ENCODE results near the gene ATP11B. TPM values are rescaled to one million over a fixed set of nuclear protein-coding genes. Genes with fewer than 3 reads are reported as not detected.

The ATP11B gene
- total RNA-seq, 1 experiment from 2014 or later = 70.1 TPM

GRCh38 chr3:182769673-182770072 lies 23.6 kb upstream of the ATP11B start:
- intact Hi-C loops (cut with micrococcal nuclease; ENCODE audit: unreplicated experiment) = no loop called here
- ChIA-PET POLR2A (ENCODE audit: low non-redundant PET) (no interaction called here), CTCF (interaction anchor here (0.6 kb wide), 1 partner anchor 24 kb away, joined by 3 read pairs; no protein-coding TSS in a partner anchor)
- Histone ChIP-seq H3K36me3 (ENCODE audit: insufficient read depth, low read length, poor library complexity, severe bottlenecking) (no peaks in the 10 kb centered on the region), H3K27ac (ENCODE audit: low read depth, low read length, poor library complexity, severe bottlenecking) (no peak overlapping the region), H3K27me3 (replicated peaks; ENCODE audit: insufficient read depth, low read depth, low read length, poor library complexity) (no peaks in the 10 kb centered on the region), H3K4me1 (ENCODE audit: insufficient read depth, low read length, poor library complexity, severe bottlenecking) (no peaks in the 10 kb centered on the region), H3K4me3 (ENCODE audit: low read depth, low read length, poor library complexity, severe bottlenecking) (no peak overlapping the region), H3K9me3 (ENCODE audit: low read depth, low read length, poor library complexity, severe bottlenecking) (no peaks in the 10 kb centered on the region)
- no peak for DNase-seq (ENCODE audit: low spot score)
- no TSS peak for BruUV-seq (replicated peaks)
- TF ChIP-seq, protein P1, sequence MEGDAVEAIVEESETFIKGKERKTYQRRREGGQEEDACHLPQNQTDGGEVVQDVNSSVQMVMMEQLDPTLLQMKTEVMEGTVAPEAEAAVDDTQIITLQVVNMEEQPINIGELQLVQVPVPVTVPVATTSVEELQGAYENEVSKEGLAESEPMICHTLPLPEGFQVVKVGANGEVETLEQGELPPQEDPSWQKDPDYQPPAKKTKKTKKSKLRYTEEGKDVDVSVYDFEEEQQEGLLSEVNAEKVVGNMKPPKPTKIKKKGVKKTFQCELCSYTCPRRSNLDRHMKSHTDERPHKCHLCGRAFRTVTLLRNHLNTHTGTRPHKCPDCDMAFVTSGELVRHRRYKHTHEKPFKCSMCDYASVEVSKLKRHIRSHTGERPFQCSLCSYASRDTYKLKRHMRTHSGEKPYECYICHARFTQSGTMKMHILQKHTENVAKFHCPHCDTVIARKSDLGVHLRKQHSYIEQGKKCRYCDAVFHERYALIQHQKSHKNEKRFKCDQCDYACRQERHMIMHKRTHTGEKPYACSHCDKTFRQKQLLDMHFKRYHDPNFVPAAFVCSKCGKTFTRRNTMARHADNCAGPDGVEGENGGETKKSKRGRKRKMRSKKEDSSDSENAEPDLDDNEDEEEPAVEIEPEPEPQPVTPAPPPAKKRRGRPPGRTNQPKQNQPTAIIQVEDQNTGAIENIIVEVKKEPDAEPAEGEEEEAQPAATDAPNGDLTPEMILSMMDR (conservative IDR thresholded peaks at IDR 0.05; ENCODE audit: low read depth, low read length) = no peak
- TF ChIP-seq EZH2 (IDR thresholded peaks at IDR 0.05; ENCODE audit: borderline replicate concordance, low read depth, low read length, poor library complexity, severe bottlenecking) = no peak

- DNase-seq (ENCODE audit: low spot score) = no peak
- ChIA-PET CTCF (no interaction called here), POLR2A (ENCODE audit: low non-redundant PET) (no interaction called here)
- no peak for TF ChIP-seq EZH2 (IDR thresholded peaks at IDR 0.05; ENCODE audit: borderline replicate concordance, low read depth, low read length, poor library complexity, severe bottlenecking)
- TF ChIP-seq, protein P1 (conservative IDR thresholded peaks at IDR 0.05; ENCODE audit: low read depth, low read length) = no peak
- Histone ChIP-seq H3K36me3 (ENCODE audit: insufficient read depth, low read length, poor library complexity, severe bottlenecking) (no peaks in the 10 kb centered on the region), H3K4me3 (ENCODE audit: low read depth, low read length, poor library complexity, severe bottlenecking) (no peak overlapping the region), H3K27me3 (replicated peaks; ENCODE audit: insufficient read depth, low read depth, low read length, poor library complexity) (no peaks in the 10 kb centered on the region), H3K9me3 (ENCODE audit: low read depth, low read length, poor library complexity, severe bottlenecking) (no peaks in the 10 kb centered on the region), H3K27ac (ENCODE audit: low read depth, low read length, poor library complexity, severe bottlenecking) (no peak overlapping the region), H3K4me1 (ENCODE audit: insufficient read depth, low read length, poor library complexity, severe bottlenecking) (no peaks in the 10 kb centered on the region)
- intact Hi-C loops (cut with micrococcal nuclease; ENCODE audit: unreplicated experiment) = no loop called here
- no TSS peak for BruUV-seq (replicated peaks)
These were observed 11.2 kb upstream of the ATP11B start for GRCh38 chr3:182782149-182782548.

- no peaks in the 10 kb centered on the region for H3K9me3 ChIP-seq (ENCODE audit: low read depth, low read length, poor library complexity, severe bottlenecking)
- H3K4me3 ChIP-seq (ENCODE audit: low read depth, low read length, poor library complexity, severe bottlenecking) = no peak overlapping the region
- no peaks in the 10 kb centered on the region for H3K36me3 ChIP-seq (ENCODE audit: insufficient read depth, low read length, poor library complexity, severe bottlenecking)
- intact Hi-C loops (cut with micrococcal nuclease; ENCODE audit: unreplicated experiment) = no loop called here
- POLR2A ChIA-PET (ENCODE audit: low non-redundant PET) = no interaction called here
- no peak overlapping the region for H3K27ac ChIP-seq (ENCODE audit: low read depth, low read length, poor library complexity, severe bottlenecking)
- H3K27me3 ChIP-seq (replicated peaks; ENCODE audit: insufficient read depth, low read depth, low read length, poor library complexity) = no peaks in the 10 kb centered on the region
- CTCF ChIA-PET = no interaction called here
- DNase-seq (ENCODE audit: low spot score) = no peak
- no TSS peak for BruUV-seq (replicated peaks)
- no peaks in the 10 kb centered on the region for H3K4me1 ChIP-seq (ENCODE audit: insufficient read depth, low read length, poor library complexity, severe bottlenecking)
- TF ChIP-seq, protein P1 (conservative IDR thresholded peaks at IDR 0.05; ENCODE audit: low read depth, low read length) = no peak
- TF ChIP-seq EZH2 (IDR thresholded peaks at IDR 0.05; ENCODE audit: borderline replicate concordance, low read depth, low read length, poor library complexity, severe bottlenecking) = no peak
These were observed 10.2 kb upstream of the ATP11B start for GRCh38 chr3:182783106-182783505.

Measured in A673 (cell line).